DMS153 treated with DMSO at 0.1 percent for 48 hours (cell line): ENCODE data around the gene PPIF.

ENCODE experiments used
- DNase-seq: peaks from one replicate; lab custom pipeline; 2025; ENCODE audit not compliant: unreplicated experiment; lab: John Stamatoyannopoulos, UW

PPIF gene

DNA sequence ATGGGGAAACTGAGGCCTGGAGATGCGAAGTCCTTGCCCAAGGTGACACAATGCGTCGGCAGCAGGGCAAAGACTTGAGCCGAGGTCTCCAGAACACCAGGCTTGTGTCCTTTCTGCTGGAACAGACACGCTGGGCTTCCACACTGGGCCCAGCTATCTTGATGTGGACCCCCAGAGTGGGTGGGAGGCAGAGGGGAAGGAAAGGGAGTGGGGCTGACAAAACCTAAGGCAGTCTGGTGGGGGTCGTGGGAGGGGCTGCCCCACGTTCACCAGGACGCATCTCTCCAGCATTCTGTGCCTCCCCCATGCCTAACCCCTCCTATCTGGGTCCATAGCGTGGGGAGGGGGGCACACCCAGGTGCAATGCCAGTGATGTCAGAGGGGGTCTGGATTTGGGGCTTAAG lies 38.1 kb downstream of the PPIF start:
- DNase-seq = no peak

DNA sequence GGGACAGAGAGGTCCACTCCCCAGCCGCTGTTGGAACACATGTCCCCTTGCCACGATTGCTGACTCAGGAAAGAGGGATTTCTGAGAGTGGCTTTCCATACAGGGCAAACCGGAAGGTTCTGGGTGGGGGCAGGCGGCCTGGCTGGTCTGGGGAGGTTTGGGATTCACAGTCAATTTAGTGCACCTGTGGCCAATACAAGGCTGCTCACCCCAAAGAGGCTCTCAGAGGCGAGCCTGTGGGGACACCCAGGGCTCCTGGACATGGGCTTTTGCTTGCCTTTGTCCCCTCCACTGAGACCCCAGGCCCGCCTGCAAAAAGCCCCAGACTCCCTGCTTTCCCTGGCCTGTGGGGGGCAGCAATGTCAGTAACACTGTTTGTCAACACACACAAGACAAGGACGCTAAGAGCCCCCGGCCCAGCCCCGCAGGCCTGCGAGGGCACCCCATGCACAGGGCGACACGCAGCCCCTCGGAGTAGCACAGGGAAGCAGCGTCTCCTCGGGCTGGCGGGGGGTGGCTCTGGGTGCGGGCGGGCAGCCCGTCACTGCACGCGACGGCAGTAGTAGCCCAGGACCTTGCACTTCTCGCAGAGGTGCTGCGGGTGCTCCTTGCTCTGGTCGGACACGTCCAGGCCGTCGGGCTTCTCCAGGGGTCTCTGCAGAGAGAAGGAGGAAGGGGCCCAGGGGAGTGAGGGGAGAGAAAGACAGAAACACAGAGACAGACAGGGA lies 38.7 kb downstream of the PPIF start:
- DNase-seq = no peak

DNA sequence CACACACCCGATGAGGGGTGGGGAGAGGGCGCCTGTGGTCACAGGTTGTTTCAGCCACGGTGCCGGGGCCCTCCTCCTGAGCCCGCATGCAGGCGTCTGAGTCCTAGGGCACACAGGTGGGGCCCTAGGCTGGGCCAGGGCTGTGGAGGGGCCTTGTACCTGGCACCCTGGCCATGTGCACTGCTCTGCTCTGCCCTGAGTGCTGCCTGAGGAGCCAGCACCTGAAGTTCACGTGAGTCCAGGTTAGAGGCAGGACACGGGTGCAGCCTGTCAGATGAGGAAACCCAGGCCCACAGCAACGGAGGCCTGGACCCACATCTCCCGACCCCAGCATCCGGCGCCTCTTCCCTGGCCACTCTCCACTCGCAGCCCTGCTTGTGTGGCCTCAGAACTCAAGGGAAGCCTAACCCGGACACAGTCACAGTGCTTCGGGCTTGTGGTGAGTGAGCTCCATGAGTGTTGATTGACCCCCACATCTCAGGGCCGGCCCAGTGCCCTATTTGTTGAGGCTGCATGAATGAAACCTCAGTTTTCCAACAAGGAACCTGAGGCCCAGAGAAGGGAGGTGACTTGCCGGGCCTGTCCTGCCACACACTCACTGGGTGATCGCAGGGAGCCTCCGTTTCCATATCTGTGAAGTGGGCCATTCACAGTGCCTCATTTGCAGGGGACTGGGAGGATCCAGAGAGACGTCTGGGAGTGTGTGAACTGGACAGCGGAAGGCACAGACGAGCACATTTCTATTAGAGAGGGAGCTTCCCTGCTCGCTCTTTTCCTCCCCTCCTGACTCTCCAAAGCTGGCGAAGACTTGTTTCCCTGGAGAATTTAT lies 39.6 kb downstream of the PPIF start:
- DNase-seq = no peak

DNA sequence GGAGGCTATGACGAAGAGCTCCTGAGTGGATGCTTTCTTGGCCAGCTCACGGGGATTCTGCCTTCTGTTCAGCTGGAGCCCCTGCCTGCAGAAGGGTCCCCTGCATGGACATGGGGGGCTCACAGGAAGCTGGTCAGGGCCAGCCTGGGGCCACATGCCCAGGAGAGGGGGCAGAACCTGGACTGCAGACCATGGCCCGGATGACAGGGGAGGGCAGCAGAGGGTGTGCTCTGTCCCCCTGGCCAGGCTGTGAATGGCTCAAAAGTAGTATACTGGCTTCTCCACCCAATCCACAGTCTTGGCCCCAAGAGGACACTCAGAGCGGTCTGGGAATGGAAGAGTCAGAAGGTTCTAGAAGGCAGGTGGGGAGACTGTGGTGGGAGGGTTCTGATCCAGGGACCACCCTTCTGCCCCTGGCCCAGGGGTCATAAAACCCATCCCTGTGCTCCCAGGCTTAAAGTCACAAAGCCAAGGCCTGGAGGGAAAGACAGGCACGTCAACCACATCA lies 40.3 kb downstream of the PPIF start:
- no peak for DNase-seq

DNA sequence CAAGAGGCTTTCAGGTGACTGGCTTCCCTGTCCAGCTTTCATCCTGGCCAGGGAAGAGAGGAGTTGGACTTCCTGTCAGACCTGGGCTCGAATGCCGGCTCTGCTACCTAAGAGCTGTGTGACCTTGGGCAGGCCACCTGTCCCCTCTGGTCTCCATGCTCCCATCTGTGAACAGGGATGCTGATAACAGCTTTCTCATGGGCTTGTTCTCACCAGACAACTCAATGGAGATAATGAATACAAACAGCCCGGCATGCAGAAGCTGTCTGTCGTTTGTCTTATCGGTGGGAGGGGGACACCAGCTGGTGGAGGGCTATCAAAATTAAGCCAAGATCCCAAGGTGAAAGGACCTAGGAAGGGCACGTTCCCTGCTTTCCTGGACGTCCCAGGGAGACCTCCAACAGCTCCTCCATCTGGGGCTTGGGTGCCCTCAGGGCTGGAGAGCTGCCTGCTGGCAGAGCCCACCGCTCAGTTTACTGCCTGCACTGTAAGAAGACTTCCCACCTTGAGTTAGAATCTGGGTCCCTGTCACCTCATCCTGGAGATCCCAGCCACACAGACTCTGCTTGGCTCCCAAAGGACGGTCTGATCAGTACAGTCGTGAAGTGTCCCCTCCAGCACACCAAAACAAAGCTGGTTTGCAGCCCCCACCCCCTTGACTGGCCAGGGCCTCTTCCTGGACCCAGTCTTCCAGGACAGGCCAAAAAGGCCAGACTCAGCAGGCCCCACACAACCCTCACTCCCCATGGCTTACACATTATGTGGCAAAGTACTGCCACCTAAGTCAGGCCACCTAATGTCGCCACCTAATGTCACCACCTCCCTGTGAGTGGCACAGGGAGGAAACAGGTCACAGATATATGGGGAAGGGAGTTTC lies 40.9 kb downstream of the PPIF start:
- no peak for DNase-seq

DNA sequence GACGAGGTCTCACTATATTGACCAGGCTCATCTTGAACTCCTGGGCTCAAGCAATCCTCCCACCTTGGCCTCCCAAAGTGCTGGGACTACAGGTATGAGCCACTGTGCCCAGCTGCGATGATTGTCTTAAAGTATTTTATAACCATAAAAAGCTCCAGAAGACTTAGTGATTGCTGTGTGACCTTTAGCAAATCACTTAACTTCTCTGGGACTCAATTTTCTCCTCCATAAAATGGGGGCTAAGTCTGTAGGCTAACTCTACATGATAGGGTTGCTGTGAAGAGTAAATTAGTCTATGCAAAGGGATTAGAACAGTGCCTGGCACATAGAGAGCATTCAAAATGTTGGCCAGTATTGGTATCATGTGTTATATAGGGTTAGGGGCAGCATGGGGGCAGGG lies 42.8 kb downstream of the PPIF start:
- no peak for DNase-seq

DNA sequence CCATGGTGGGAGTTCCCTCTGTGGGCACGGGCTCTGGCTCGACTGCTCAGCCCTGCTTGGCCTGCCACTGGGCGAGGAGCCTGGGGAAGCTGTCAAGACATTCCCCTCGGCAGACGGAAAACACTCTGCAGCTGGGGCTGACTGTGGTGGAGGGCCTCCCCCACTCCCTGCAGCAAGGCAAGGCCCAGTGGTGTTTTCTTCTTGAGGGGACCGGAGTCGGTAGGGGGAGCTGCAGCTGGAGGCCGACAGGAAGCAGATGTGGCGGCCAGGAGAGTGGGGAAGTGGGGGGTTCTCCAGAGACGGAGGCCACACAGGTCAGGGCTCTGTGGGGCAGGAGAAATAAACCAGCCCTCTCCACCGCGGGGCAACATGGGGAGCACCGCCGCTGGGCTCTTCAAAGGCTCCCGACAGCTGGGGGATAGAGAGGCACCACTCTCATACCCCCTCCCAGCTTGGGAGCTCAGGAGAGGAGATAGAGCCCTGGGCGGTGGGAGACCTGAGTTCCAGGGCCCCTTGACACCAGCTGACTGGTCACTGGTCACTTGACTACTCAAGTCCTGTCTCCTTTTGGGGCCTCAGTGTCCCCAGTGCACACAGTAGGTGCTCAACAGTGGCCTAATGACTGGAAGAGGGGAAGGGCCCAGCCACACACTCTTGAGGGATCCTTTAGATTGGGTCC lies 43.4 kb downstream of the PPIF start:
- DNase-seq = no peak

DNA sequence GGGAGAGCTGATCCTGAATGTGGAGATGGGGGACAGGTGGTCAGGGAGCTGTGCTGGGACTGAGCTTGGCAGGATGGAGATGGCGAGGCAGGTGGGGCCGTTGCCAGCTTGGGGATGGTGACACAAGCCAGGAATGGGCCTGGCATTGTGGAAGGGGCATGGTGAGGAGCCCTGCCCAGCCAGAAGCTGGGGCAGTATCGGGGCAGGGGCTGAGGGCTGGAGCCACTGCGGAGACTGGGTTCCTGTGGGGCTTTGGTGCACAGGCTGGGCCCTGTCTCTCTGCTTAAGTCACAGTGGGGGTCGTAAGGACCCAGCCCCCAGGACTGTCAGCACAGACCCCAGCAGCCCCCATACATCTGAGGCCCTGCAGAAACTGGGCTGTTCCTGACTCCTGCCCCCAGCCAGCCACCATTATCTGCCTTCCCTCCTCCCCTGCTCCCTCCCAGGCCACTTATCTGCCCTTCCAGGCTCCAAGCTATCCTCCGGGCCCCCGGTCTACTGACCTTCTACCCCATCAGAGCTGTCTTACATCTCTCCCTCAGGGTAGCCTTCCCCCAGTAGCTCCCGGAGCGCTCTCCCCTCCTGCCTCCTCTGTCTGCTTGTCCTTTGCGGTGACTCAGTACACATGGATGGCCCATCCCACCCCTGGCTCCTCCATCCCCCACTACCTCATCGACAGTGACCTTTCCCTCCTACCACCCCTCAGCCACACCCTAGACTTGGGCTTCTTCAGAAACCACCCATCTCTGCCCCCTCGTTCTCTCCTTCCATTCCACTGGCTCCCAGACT lies 44.2 kb downstream of the PPIF start:
- DNase-seq = no peak

DNA sequence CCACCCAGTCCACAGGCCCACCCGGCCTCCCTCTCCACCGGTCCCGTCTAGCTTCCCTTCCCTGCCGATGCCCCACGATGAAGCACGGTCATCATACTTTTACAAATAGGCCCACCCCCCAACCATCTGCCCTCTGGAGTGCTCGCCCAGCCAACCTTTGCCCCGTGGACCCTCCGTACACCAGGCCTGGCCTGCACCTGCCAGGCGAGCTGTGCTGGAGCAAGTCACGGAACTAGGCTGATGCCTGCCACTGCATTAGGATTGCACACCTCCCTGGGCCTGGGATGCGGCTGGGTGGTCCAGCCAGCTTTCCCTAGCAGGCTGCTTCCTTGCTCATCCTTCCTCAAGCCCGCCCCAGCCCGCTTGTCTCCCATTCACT lies 44.7 kb downstream of the PPIF start:
- DNase-seq = no peak

DNA sequence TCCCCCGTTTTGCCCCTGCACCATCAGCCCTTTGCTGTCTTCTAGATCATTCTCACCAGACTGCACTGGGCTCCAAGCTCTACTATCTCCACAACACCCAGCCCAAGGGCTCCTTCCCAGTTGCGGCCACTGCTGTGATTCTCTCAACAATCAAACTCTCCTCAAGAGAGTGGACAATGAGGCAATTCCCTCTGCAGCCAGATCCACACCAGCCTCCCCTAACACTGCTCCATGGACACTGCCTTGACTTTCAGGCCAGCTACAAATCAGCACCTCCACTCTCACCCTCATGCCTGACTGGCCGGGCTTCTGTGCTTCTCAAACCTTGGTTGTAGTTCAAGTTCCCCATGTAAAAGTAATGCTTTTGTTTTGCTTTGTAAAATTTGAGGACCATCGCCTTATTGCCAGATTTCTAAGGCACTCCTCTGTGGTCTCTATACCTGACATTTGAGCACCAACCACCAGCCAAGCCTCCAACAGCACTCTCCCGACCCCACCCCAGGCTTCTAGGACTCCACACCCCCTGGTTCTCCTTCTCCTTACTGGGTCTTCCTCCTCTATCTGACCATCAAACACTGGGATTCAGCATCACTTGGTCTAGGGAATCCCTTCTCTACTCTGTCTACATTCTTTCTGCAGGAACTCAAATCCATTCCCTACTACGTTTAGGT lies 45.4 kb downstream of the PPIF start:
- DNase-seq = no peak

DNA sequence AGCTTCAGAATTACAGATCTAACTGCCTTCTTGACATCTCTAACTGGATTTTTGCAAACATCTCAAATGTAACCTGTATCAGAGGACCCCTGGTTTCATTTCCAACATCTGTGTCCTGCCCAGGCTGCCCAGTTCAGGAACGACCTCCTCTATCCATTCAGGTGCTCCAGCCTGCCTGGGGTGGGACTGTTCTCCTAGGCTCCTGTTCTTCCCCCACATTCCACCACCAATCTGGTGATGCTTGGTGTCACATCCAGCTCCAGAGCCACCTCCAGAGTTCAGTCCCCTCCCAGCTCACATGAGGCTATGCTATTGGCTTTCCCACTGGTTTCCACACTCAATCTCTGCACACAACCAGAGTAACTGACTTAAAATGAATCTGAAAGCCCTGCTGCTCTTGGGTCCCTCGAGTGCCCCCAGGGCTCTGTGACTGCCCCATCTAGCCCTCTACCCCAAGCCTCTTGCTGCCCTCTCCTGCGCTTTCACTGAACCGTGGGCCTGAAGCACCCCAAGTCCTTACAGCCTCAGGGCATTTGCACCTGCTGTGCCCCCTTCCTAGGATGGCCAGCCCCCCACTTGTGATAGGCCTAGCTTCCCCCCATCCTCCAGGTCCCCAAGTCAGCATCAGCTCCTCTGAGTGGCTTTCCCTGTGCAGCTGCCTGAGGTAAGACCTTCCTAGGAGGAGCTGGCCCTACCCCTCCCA lies 46.1 kb downstream of the PPIF start:
- DNase-seq = no peak

DNA sequence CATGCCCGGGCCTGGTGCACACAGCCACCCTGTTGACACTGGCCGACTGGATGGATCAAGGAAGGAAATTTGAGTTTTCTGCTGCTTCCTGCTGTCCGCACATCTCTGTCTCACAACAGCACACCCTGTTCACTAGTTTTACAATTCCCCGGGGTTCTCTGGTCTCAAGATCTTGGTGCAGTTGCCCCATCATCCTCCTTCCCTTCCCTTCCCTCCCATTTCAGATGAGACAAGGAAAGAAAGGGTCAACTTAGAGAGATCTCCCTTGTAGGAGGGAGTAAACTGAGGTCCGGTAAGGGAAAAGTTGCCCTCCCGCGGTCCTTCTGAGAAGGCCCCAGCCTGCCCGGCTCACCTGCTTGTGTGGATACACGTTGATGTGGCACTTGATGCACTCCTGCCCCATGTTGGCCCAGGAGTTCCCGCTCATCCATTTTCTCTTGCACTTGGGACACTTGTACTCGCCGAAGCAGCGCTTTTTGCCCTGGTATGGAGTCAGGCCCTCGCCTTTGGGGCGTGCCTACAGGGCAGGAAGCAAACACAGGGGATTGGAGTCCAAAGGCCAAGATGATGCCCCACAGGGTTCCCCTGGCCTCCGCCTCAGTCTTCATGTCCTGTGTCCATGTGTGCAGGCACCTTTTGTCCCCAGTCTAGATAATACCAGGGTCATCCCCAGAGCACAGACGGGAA lies 46.8 kb downstream of the PPIF start:
- DNase-seq = no peak

DNA sequence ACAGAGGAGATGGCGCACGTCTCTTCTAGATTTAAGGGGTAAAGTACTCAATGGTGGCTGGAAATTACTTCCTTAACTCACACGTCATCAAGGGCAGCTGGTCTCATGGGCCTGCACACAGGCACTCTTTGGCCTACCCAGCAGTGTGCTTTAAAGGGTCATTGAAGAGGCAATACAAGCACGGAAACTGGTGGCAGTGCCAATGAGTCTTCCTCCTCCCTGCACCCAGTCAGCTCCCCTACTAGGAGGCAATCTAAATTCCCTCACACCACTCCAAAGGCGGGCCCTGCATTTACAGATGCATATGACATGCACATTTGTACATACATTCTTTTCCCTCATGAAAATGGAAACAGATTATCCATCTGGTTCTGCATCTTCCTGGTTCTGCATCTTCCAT lies 47.4 kb downstream of the PPIF start:
- DNase-seq = no peak

DNA sequence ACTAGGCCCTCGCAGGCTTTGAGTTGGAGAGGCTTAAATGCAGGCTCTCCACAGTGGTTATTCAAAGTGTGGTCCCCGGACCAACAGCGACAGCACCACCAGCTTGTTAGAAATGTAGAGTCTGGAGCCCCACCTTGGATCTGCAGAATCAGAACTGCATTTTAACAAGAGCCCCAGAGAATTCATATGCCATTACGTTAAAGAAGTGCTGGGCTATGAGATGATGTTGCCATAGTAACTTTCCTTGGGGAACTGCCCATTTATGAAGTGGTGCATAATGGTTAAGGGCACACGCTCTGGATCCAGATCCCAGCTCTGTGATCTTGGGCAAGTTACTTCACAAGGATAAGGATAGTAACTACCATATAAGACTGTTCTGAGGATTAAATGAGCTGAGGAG lies 49.3 kb downstream of the PPIF start:
- DNase-seq = no peak

DNA sequence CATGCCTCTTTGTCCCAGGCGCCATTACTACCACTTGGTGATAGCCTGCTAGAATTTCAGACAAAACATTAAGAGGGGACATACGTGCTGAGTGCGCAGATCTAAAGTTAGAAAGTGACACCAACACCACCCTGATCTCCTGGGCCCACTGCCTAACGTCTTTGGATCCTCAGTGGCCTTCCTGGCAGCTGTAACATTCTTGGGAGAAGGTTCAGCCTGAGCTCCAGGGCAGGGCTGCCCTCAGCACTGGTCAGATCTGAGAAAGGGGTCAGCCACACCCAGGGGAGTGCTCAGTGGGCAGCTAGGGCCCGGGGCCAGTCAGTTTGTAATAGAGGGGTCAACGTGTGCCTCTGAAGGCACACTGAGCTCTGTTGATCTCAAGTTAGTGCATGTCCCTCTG lies 49.8 kb downstream of the PPIF start:
- DNase-seq = no peak

DNA sequence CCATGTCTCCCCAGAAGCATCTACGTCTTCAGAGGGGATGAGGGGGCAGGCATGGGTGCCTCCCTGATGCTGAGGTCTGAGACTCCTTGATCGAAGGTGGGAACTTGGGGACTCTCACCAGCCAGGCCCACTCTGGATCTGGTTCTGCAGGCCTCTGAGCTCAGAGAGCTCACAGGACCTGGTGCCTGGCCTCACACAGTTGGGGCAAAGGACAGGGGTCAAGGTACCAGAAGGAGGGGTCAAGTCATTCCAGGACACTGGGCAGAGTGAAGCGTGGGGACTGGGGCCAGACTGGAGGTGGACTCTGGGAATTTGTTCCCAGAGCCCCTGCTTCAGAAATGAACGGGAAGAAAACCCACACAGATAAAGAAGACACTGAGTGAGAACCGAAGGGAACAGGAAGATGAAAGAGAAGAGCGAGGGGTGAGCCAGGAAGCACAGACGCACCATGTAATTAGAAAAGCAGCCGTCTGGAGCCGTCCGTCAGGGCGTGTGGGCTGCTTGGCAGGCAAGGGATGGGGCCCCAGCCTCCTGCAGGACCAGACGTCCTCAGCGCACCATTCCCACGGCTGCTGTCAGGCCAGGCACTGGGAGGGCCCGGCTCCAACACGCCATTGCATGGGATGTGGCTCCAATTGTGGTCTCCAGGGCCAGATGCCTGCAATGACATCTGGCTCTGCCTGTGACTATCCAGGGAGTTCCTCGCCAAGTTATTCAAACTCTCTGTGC lies 50.5 kb downstream of the PPIF start:
- DNase-seq = no peak

DNA sequence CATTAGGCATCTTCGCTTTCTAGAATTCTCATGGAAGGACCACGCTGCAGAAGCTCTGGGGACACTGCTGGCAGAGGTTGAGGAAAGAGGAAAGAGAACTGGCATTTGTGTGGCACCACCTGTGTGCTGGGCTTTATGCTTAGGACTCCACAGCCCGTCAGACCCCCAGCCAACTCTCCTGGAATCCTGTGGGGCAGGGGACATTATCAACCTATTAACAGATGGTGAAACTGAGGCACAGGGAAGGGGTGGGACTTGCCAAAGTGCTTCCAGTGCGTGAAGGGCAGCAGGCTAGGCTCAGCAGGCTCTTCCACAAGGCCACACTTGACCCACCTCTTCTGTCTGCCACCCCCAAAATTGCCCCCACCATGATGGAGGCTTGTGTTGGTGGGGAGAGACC lies 51.4 kb downstream of the PPIF start:
- no peak for DNase-seq
